Gastroesophageal sphincter (tissue), 4 donors: ENCODE data around the gene NXPE3. TPM values are rescaled to one million over a fixed set of nuclear protein-coding genes. Genes with fewer than 3 reads are reported as not detected.
A peak's percentile ranks its signal among the peaks of the same experiment; 100 is the strongest.
"Not testable (repeated sequence)": the region's sequence is repeated elsewhere in the genome, so short reads cannot be mapped to it uniquely, and the experiment has no call there.

Source experiments
- ATAC-seq: fragments of 150-250 bp; one replicate; pipeline ENCODE4 v1.9.1; 2016; ENCODE audit warnings: mild to moderate bottlenecking, moderate library complexity
- H3K27ac ChIP-seq, 4 donors: fragments of 200-600 bp; sonication (generic) in 3 of 4; 1 replicate in 3 of 4; 2 replicates in 1 of 4; pipeline ENCODE4 v1.5.1; 2016 to 2019
- H3K27me3 ChIP-seq: fragments of 200-600 bp; sonication (generic); one replicate; pipeline ENCODE4 v1.5.1; 2019
- H3K36me3 ChIP-seq, 2 donors: fragments of 200-600 bp; sonication (generic); one replicate each; pipeline ENCODE4 v1.5.1; 2019; ENCODE audit warnings: control low read depth in 1 of 2
- H3K4me1 ChIP-seq, 3 donors: fragments of 200-600 bp; sonication (generic); 1 replicate in 2 of 3; 2 replicates in 1 of 3; pipeline ENCODE4 v1.5.1; 2016 to 2019; ENCODE audit warnings: control low read depth in 2 of 3
- H3K4me3 ChIP-seq, 2 donors: fragments of 200-600 bp; sonication (generic); one replicate each; pipeline ENCODE4 v1.5.1; 2019; ENCODE audit warnings: mild to moderate bottlenecking in 1 of 2, moderate library complexity in 1 of 2
- H3K9me3 ChIP-seq, 3 donors: fragments of 200-600 bp; sonication (generic); one replicate each; pipeline ENCODE4 v1.5.1; 2017 to 2019; ENCODE audit warnings: control low read depth in 2 of 3
- EP300 ChIP-seq: sonication (generic); formaldehyde crosslinking; IDR thresholded peaks from one replicate; pipeline ENCODE4 v1.6.1; 2017; ENCODE audit warnings: antibody characterized with exemption, mild to moderate bottlenecking
- POLR2A ChIP-seq, 2 donors: fragments of 450-650 bp; IDR thresholded peaks; one replicate each; pipeline ENCODE4 v1.6.1; 2017; ENCODE audit warnings: antibody characterized with exemption in 2 of 2, mild to moderate bottlenecking in 2 of 2, moderate library complexity in 1 of 2
- POLR2AphosphoS5 ChIP-seq: sonication (generic); formaldehyde crosslinking; IDR thresholded peaks from one replicate; pipeline ENCODE4 v1.6.1; 2017; ENCODE audit warnings: antibody characterized with exemption
- WGBS, 2 donors: methylation state at CpG; one replicate each; pipeline ENCODE4 v1.1.5; 2018; ENCODE audit warnings: low coverage in 1 of 2; 5-methylcytosine and 5-hydroxymethylcytosine counted together
- total RNA-seq, 4 donors: library from RNA; depleted of rRNA; stranded (reverse); fragments of >200 nt; gene quantifications; one replicate each; pipeline ENCODE4 v1.1.0, GENCODE V29; 2016
- TF ChIP-seq, protein P1 (sequence below), 4 experiments: fragments of 200-600 bp in 2 of 4; fragments of 450-650 bp in 2 of 4; sonication (generic) in 1 of 4; IDR thresholded peaks; one replicate each; pipeline ENCODE4 v1.5.1; 2017 to 2019; ENCODE audit warnings: antibody characterized with exemption in 4 of 4, mild to moderate bottlenecking in 2 of 4, moderate library complexity in 2 of 4

The NXPE3 gene
- total RNA-seq, 4 donors from 2014 or later, result 12.5 to 32.8 (median 18.9) TPM

DNA sequence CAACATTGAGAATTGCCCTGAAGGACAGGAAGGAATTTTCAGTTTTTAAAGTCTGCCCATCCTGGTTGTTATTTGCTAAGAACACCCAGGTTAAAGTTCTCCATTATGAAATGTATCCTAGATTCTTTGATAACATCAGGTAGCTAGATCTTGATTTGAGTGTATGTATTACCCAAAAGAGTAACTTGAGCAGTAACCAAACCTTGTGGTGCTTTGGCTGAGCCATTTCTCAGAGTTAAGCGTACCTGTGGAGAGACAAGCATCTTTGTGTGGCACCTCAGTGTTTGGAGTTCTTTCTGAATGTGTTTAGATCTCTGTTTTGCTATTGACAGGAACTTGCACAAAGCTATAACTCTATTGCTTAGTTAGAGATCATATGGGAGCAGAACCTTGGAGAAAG, 34.2 kb upstream of the NXPE3 start:
- no peaks in the 10 kb centered on the region for H3K9me3 ChIP-seq
- peaks cover 0 to 18% of the 10 kb centered on the region in 2 donors for H3K36me3 ChIP-seq
- no peaks in the 10 kb centered on the region for H3K4me1 ChIP-seq
- 86 to 100% methylated on average over 1 of the region's 1 CpG for WGBS, 2 donors
- no peaks in the 10 kb centered on the region for H3K27me3 ChIP-seq
- H3K4me3 ChIP-seq, result no peak overlapping the region
- ATAC-seq, result no peak
- TF ChIP-seq, protein P1, sequence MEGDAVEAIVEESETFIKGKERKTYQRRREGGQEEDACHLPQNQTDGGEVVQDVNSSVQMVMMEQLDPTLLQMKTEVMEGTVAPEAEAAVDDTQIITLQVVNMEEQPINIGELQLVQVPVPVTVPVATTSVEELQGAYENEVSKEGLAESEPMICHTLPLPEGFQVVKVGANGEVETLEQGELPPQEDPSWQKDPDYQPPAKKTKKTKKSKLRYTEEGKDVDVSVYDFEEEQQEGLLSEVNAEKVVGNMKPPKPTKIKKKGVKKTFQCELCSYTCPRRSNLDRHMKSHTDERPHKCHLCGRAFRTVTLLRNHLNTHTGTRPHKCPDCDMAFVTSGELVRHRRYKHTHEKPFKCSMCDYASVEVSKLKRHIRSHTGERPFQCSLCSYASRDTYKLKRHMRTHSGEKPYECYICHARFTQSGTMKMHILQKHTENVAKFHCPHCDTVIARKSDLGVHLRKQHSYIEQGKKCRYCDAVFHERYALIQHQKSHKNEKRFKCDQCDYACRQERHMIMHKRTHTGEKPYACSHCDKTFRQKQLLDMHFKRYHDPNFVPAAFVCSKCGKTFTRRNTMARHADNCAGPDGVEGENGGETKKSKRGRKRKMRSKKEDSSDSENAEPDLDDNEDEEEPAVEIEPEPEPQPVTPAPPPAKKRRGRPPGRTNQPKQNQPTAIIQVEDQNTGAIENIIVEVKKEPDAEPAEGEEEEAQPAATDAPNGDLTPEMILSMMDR (IDR thresholded peaks at IDR 0.05), result no peak
- no peak overlapping the region for H3K27ac ChIP-seq

GRCh38 chr3:101745934-101746333, 33.1 kb upstream of the NXPE3 start:
- H3K27ac ChIP-seq, H3K27me3 ChIP-seq, ATAC-seq, H3K4me3 ChIP-seq, H3K4me1 ChIP-seq, H3K9me3 ChIP-seq: not testable (repeated sequence)
- peaks cover 0 to 18% of the 10 kb centered on the region in 2 donors for H3K36me3 ChIP-seq
- WGBS, 2 donors, result no CpG with 5 or more reads among the region's 1 CpG

DNA sequence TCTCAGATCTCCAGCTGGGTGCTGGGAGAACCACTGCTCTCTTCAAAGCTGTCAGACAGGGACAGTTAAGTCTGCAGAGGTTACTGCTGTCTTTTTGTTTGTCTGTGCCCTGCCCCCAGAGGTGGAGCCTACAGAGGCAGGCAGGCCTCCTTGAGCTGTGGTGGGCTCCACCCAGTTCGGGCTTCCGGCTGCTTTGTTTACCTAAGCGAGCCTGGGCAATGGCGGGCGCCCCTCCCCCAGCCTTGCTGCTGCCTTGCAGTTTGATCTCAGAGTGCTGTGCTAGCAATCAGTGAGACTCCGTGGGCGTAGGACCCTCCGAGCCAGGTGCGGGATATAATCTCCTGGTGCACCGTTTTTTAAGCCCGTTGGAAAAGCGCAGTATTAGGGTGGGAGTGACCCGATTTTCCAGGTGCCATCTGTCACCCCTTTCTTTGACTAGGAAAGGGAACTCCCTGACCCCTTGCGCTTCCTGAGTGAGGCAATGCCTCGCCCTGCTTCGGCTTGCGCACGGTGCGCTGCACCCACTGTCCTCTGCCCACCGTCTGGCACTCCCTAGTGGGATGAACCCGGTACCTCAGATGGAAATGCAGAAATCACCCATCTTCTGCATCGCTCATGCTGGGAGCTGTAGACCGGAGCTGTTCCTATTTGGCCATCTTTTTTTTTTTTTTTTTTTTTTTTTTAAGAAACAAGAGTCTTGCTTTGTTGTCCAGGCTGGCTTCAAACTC, 25.5 kb upstream of the NXPE3 start:
- not testable (repeated sequence) for H3K27me3 ChIP-seq, H3K27ac ChIP-seq, H3K4me1 ChIP-seq, H3K4me3 ChIP-seq, ATAC-seq, H3K9me3 ChIP-seq
- WGBS, 2 donors, result 97 to 100% methylated on average over 6 of the region's 23 CpGs
- peaks cover 0 to 43% of the 10 kb centered on the region in 2 donors for H3K36me3 ChIP-seq

DNA sequence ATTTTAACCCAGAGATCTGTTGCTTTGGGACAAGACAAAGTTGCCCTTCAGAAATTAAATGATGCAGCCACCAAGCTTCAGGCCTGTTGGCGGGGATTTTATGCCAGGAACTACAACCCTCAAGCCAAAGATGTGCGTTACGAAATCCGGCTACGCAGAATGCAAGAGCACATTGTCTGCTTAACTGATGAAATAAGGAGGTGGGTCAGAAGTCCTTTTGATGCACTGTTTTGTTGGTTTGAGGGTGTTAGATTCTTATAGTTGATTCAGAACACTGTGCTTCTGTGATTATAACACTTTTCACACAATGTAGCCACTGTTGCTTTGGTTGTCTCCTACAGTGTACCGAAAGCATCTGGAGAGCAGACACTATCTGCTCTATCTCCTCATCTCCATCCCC, 20.8 kb upstream of the NXPE3 start:
- ATAC-seq, result no peak
- no peaks in the 10 kb centered on the region for H3K9me3 ChIP-seq
- no peaks in the 10 kb centered on the region for H3K4me1 ChIP-seq
- H3K27me3 ChIP-seq, result no peaks in the 10 kb centered on the region
- WGBS, 2 donors, result 90 to 93% methylated on average over 2 to 6 of the region's 6 CpGs
- TF ChIP-seq POLR2A (IDR thresholded peaks at IDR 0.05), result no peak
- no peak for TF ChIP-seq EP300
- TF ChIP-seq POLR2AphosphoS5, result no peak
- TF ChIP-seq, protein P1 (IDR thresholded peaks at IDR 0.05), result no peak
- peaks cover 0 to 52% of the 10 kb centered on the region in 2 donors for H3K36me3 ChIP-seq
- H3K27ac ChIP-seq, result no peak overlapping the region
- H3K4me3 ChIP-seq, result no peak overlapping the region

DNA sequence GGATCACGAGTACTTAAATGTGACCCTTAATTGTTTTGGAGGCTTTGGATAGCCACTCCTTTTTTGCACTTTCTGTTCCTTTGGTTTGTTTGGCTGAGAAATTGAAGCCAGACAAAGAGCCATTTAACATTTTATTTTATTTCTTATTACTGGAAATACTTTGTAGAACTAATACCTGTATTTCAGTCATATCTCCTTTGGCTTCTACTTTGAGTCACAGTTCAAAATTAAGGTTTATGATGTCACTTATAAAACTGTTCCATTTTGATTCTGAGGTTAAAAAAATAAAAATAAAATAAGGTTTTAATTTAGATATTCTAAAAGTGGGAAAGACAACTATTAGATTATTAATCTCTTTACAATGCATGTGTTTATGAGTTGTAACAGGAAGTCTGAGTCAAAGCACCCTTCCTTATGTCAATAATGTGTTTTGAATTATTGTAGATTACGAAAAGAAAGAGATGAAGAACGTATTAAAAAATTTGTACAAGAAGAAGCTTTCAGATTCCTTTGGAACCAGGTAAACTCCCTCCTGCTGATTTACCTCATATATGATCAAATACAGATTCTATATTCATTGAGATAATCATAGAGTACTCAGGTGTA, 16.9 kb upstream of the NXPE3 start:
- ATAC-seq, result no peak

GRCh38 chr3:101777745-101778281, 1.2 kb upstream of the NXPE3 start:
- peak overlapping the region in 1 of 4 donors; percentile 91 for H3K27ac ChIP-seq
- not testable (repeated sequence) for H3K4me3 ChIP-seq, ATAC-seq, H3K36me3 ChIP-seq, H3K27me3 ChIP-seq, H3K9me3 ChIP-seq
- peaks cover 3 to 35% (median 5%) of the 10 kb centered on the region in 3 donors for H3K4me1 ChIP-seq
- WGBS, 2 donors, result 87 to 92% methylated on average over 4 to 6 of the region's 6 CpGs

More for the DNA sequence above, 16.9 kb upstream of the NXPE3 start:
- peaks cover 0 to 53% of the 10 kb centered on the region in 2 donors for H3K36me3 ChIP-seq
- no peaks in the 10 kb centered on the region for H3K9me3 ChIP-seq
- H3K4me1 ChIP-seq, result no peaks in the 10 kb centered on the region
- H3K27ac ChIP-seq, result no peak overlapping the region
- 71 to 81% methylated on average over 3 of the region's 3 CpGs for WGBS, 2 donors
- no peak overlapping the region for H3K4me3 ChIP-seq
- TF ChIP-seq EP300 (no peak), POLR2A (IDR thresholded peaks at IDR 0.05) (no peak), POLR2AphosphoS5 (no peak)
- TF ChIP-seq, protein P1 (IDR thresholded peaks at IDR 0.05), result no peak
- H3K27me3 ChIP-seq, result no peaks in the 10 kb centered on the region
